ENCODE measurements around the gene LSM7. TPM values are rescaled to one million over a fixed set of nuclear protein-coding genes. Genes with fewer than 3 reads are reported as not detected.

Gene LSM7
- total RNA-seq, 1 donor from 2014 or later: 57.0 TPM

GRCh38 chr19:2321565-2322283, 6.7 kb downstream of the LSM7 start:
- DNase-seq: no peak

GRCh38 chr19:2320939-2321338, 7.4 kb downstream of the LSM7 start:
- DNase-seq: no peak

DNA sequence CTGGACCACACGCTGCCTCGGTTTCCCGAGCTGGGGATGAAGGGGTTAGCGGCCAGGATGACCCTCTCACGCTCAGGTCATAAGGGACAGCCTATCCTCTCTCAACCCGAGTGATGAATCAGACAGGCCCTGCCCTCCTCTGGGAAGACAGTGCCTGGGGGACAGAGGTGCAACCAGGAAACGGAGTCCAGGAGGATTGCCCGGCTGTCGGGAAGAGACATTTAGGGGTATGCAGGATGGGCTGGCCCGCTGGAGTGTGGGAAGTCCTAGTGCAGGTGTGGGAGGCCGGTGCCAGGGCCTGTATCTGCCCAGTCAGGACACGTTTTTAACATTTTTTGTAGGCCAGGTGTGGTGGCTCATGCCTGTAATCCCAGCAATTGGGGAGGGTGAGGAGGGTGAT, 8.3 kb downstream of the LSM7 start:
- DNase-seq: no peak

GRCh38 chr19:2319551-2319950, 8.8 kb downstream of the LSM7 start:
- no peak for DNase-seq

DNA sequence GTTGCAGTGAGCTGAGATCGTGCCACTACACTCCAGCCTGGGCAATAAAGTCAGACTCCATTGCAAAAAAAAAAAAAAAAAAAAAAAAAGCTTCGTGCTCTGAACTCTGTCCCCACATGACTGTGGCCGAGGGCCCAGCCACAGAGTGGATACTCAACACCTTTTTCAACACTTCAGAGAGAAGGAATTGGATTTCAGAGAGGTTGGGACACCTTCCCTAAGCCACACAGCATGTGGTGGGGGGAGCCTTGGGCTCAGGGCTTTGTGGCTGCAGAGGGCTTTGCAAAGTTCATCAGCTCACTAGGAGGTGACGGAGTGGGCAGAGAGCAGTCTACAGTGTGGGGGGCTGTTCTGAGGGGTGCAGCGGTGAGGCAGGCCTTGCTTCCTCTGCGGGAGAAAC, 9.5 kb downstream of the LSM7 start:
- DNase-seq: no peak

DNA sequence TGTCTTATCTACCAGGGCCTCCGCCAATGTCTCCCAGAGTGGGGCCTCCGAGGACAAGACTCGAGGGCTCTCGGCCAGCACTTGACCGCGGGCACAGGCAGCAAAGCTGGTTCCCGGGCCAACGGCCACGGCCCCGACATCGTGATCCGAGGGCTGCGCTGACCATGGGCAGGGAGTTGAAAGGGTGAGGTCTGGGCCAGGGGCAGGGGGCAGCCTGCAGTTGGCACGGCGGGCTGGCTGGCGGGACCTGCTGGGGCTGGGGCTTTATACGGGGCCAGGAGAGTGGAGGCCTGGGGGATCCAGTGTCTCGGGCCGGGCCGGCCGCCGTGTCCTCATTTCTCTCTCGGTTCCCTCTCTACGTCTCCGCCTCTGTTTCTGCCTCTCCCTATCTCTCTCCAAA, 10.6 kb downstream of the LSM7 start:
- no peak for DNase-seq

GRCh38 chr19:2317300-2317699, 11.1 kb downstream of the LSM7 start:
- DNase-seq: no peak

DNA sequence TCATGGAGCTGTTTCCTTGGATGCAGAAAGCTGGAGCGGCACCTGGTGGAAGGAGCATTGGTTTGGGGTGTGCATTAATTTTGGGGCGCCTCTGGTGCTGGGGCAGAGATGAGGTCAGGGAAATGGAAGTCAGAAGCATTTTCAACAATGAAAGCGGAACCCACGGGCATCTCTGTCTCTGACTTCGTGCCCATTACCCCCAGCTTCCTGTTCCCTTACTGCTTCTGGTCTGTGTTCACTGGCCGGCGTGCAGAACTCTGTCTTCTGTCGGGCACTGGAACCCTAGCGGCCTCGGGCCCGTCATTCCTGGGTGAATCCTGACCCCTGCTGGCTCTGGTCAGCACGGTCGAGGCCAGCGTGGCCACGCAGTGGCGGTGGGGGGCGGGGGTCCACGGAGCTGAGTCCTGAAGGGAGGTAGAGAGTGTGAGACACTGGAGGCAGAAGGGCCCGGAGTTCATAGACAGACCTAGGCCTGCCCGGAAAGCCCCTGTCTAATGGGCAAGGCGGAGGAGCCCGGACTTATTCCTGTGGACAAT, 12.5 kb downstream of the LSM7 start:
- no peak for DNase-seq

DNA sequence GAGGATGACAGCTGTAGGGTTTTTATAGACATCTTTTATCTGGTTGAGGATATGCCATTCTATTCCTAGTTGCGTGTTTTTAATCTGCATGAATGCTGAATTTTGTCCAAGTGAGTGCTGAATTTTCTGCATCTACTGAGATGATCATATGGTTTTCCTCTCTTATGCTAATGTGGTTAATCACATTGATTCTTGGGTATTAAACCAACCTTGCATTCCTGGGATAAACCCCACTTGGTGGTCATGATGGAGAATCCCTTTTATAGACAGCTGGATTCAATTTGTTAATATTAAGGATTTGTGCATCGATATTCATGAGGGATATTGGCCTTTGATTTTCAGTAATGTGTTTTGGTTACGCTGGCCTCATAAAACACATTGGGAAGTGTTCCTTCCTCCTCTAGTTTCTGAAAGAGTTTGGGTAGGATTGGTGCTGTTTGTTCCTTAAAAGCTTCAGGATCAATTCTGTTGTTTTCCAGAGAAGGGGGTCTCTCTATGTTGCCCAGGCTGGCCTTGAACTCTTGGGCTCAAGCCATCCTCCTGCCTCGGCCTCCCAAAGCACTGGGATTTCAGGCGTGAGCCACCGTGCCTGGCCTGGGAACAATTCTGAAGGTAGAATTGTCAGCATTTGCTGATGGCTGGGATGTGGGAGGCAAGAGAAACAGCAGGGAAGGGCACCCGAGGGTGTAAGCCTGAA, 13.1 kb downstream of the LSM7 start:
- no peak for DNase-seq

- DNase-seq: no peak
Observed at GRCh38 chr19:2312820-2313501, 15.4 kb downstream of the LSM7 start.

GRCh38 chr19:2311093-2311492, 17.3 kb downstream of the LSM7 start:
- no peak for DNase-seq

DNA sequence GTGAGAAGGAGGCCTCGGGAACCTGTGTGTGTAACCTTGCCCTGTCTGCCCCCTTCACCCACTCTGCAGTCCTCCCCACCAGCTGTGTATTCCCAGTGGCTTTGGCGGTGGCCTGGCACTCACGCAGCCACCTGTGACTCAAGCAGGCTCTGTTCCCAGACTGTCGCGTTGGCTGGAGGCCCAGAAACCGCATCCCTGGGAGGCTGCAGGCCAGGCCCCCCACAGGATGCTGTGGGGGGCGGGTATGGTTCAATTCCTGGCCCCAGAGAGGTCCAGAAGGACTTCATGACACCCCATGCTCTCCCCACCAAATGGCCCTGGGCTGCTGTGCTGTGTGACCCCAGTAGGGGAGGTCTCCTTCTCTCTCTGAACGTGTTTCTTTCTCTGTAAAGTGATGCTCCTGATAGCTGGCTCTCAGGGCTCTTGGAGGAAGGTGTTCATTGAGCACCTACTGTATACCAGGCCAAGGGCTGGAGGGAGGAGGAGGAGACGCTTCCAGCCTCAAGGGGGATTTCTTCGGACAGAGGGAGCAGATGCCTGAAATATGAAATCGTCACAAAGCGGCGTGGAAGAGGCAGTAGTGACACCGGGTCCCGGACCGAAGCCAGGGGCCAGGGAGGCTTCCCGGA, 18.5 kb downstream of the LSM7 start:
- DNase-seq: no peak

- no peak for DNase-seq
Observed at GRCh38 chr19:2308114-2308556, 20.3 kb downstream of the LSM7 start, which contains the start of gene LINGO3. LINGO3 (minus strand) TSS chr19:2308154; CDS start chr19:2291776, 16,378 bp downstream.

GRCh38 chr19:2307518-2308012, 20.8 kb downstream of the LSM7 start:
- DNase-seq: no peak

DNA sequence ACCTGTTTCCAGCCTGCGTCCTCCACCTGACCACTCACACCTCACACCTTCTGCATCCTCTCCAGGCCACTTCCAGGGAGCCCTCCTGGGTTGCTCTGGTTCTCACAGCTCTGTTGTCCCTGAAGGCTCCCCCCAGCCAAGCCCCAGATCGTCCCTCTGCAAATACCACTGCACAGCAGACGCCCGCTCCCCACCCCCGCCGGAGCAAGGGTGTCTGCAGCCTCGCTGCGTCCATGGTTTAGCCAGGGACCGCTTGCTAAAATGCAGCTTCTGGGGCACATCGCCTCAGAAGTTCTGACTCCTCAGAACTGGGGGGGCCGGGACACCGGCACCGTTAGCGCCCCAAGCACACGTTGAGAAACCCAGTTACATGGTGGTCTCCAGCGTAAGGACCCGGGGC, 21.4 kb downstream of the LSM7 start:
- DNase-seq: no peak

- DNase-seq: no peak
Observed at GRCh38 chr19:2306281-2306806, 22.0 kb downstream of the LSM7 start.

- DNase-seq: no peak
Observed at GRCh38 chr19:2305452-2306280, 22.7 kb downstream of the LSM7 start.

DNA sequence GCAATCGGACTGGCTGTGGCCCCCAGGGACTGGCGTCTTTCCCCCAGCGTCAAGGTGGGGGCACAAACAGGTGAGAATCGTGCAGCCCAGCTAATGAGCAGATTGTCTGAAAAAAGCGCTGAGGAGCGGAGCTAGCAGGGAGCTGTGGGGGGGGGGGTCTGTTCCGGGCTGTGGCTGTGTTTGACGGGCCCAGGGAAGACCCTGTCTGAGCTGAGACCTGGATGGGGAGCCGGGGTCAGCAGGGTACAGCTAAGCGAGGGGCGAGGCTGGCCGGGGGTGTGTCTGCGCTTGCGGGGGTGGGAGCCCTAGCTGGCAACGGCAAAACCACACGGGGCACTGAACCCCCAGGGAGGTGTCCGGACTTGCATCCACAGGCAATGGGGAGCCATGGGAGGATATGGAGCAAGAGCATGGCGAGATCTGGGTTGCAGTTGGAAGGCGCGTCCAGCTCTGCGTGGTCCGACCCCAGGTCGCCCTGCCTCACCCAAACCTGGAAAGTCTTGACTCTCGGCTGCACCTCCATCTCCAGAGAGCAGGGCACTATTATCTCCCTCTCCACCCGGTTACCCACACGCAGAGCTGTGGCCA, 25.1 kb downstream of the LSM7 start:
- no peak for DNase-seq

GRCh38 chr19:2302319-2303210, 25.8 kb downstream of the LSM7 start:
- DNase-seq: no peak

DNA sequence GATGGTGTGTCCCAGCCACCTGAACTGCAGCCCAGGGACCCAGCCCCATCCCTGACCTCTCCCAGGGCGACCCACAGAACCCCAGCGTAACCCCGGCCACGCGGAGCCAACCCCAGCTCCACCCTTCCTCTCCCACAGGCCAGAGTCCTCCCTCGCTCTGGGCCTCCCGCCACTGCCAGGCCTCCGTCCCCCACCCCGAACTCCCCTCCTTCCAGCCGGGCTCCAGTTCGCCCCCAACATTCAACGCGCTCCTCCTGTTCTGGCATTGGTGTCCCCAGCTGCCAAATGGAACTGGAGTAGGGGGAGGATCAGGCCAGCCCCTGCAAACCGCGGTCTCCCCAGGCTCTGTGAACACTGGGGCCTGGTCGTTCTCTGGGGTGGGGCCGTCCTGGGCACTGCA, 27.9 kb downstream of the LSM7 start:
- DNase-seq: no peak

Measured in skin of body (tissue), 2 donors.